Tibial nerve (tissue), 4 donors: ENCODE data around the gene FAM234B. TPM values are rescaled to one million over a fixed set of nuclear protein-coding genes. Genes with fewer than 3 reads are reported as not detected.

Experiments
- DNase-seq, 2 donors: peaks; one replicate each; pipeline ENCODE4 v3.0.0-alpha.2; 2019; ENCODE audit warnings: low spot score in 2 of 2
- H3K27ac ChIP-seq, 4 donors: fragments of 200-600 bp; sonication (generic) in 3 of 4; one replicate each; pipeline ENCODE4 v1.5.1; 2017 to 2019; ENCODE audit warnings: mild to moderate bottlenecking in 1 of 4
- H3K27me3 ChIP-seq, 2 donors: fragments of 200-600 bp; sonication (generic) in 1 of 2; one replicate each; pipeline versions ENCODE4 v1.5.1 to v1.6.0; 2017 to 2019
- H3K36me3 ChIP-seq, 3 donors: fragments of 200-600 bp; sonication (generic); one replicate each; pipeline ENCODE4 v1.5.1; 2018 to 2019
- H3K4me1 ChIP-seq, 4 donors: fragments of 200-600 bp; sonication (generic) in 3 of 4; one replicate each; pipeline ENCODE4 v1.5.1; 2017 to 2019
- H3K4me3 ChIP-seq, 4 donors: fragments of 200-600 bp; sonication (generic) in 3 of 4; one replicate each; pipeline ENCODE4 v1.5.1; 2017 to 2019; ENCODE audit warnings: mild to moderate bottlenecking in 1 of 4, moderate library complexity in 1 of 4
- H3K9me3 ChIP-seq, 4 donors: fragments of 200-600 bp; sonication (generic) in 3 of 4; one replicate each; pipeline ENCODE4 v1.5.1; 2017 to 2019
- EP300 ChIP-seq, 2 donors: sonication (generic); formaldehyde crosslinking; IDR thresholded peaks; one replicate each; pipeline ENCODE4 v1.6.1; 2017; ENCODE audit warnings: antibody characterized with exemption in 2 of 2, mild to moderate bottlenecking in 1 of 2
- POLR2A ChIP-seq, 2 donors: fragments of 450-650 bp; IDR thresholded peaks; one replicate each; pipeline ENCODE4 v1.6.1; 2017; ENCODE audit warnings: antibody characterized with exemption in 2 of 2, mild to moderate bottlenecking in 2 of 2, moderate library complexity in 2 of 2
- WGBS, 2 donors: methylation state at CpG; one replicate each; pipeline ENCODE4 v1.1.5; 2018; 5-methylcytosine and 5-hydroxymethylcytosine counted together
- total RNA-seq, 4 donors: library from RNA; depleted of rRNA; stranded (reverse); fragments of >200 nt; gene quantifications; one replicate each; pipeline ENCODE4 v1.1.0, GENCODE V29; 2016
- TF ChIP-seq, protein P1 (sequence below), 5 experiments: fragments of 200-600 bp in 3 of 5; fragments of 450-650 bp in 2 of 5; sonication (generic) in 3 of 5; IDR thresholded peaks; one replicate each; pipeline ENCODE4 v1.5.1; 2016 to 2019; ENCODE audit warnings: antibody characterized with exemption in 5 of 5, mild to moderate bottlenecking in 3 of 5, moderate library complexity in 2 of 5

FAM234B gene
- total RNA-seq, 4 donors from 2014 or later = 2.0 to 12.6 (median 8.4) TPM

DNA sequence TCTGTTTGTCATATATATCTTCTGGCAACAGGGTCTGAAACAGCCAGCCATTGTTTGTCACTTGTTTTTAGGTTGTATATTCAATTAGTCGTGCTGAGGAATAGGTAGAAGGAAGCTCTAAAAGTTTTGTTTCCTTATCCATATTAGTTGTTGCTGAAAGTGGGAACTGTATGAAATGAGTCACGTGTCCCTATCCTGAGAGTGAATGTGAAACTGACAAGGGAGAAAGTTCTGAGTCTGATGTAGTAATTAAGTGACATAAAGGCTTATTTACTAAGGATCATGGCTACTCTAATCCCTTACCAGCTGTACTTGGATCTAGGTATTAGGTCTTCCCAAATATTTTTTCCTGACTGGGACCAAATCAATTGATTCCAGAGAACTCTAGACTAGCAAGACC is 16.4 kb downstream of the FAM234B start:
- no peak for TF ChIP-seq POLR2A (IDR thresholded peaks at IDR 0.05)
- TF ChIP-seq EP300 (IDR thresholded peaks at IDR 0.05) = no peak
- TF ChIP-seq, protein P1, sequence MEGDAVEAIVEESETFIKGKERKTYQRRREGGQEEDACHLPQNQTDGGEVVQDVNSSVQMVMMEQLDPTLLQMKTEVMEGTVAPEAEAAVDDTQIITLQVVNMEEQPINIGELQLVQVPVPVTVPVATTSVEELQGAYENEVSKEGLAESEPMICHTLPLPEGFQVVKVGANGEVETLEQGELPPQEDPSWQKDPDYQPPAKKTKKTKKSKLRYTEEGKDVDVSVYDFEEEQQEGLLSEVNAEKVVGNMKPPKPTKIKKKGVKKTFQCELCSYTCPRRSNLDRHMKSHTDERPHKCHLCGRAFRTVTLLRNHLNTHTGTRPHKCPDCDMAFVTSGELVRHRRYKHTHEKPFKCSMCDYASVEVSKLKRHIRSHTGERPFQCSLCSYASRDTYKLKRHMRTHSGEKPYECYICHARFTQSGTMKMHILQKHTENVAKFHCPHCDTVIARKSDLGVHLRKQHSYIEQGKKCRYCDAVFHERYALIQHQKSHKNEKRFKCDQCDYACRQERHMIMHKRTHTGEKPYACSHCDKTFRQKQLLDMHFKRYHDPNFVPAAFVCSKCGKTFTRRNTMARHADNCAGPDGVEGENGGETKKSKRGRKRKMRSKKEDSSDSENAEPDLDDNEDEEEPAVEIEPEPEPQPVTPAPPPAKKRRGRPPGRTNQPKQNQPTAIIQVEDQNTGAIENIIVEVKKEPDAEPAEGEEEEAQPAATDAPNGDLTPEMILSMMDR (IDR thresholded peaks at IDR 0.05) = no peak
- Histone ChIP-seq H3K4me3 (no peak overlapping the region), H3K4me1 (peaks cover 0 to 6% (median 0%) of the 10 kb centered on the region in 4 donors), H3K27ac (no peak overlapping the region), H3K27me3 (no peaks in the 10 kb centered on the region), H3K9me3 (no peaks in the 10 kb centered on the region), H3K36me3 (peaks cover 0 to 45% (median 5%) of the 10 kb centered on the region in 3 donors)
- DNase-seq = no peak
- 76 to 80% methylated on average over 2 of the region's 2 CpGs for WGBS, 2 donors

DNA sequence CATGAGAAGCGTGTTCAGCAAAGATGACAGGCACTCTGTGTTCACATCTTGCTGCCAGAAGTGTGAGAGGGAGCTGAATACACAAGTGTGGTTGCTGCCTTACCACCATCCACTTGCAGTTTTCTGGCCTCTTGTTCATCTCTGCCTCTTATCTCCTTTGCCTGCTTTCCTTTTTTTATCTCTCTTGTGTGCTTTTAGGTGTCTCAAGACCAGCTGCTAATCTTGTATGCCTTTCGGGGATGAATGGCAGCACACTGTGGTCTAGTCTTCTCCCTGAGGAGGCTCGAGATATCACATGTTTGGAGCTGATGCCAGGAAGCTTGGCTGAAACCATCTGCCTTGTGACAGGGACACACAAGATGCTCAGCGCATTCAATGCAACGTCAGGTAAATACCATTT is 17.2 kb downstream of the FAM234B start:
- WGBS, 2 donors = 92% methylated on average over 5 of the region's 5 CpGs
- TF ChIP-seq, protein P1 (IDR thresholded peaks at IDR 0.05) = no peak
- TF ChIP-seq POLR2A (IDR thresholded peaks at IDR 0.05) = no peak
- TF ChIP-seq EP300 (IDR thresholded peaks at IDR 0.05) = no peak
- Histone ChIP-seq H3K27ac (no peak overlapping the region), H3K4me3 (no peak overlapping the region), H3K36me3 (peaks cover 0 to 44% (median 5%) of the 10 kb centered on the region in 3 donors), H3K4me1 (peaks cover 0 to 6% (median 0%) of the 10 kb centered on the region in 4 donors), H3K27me3 (no peaks in the 10 kb centered on the region), H3K9me3 (no peaks in the 10 kb centered on the region)
- no peak for DNase-seq

DNA sequence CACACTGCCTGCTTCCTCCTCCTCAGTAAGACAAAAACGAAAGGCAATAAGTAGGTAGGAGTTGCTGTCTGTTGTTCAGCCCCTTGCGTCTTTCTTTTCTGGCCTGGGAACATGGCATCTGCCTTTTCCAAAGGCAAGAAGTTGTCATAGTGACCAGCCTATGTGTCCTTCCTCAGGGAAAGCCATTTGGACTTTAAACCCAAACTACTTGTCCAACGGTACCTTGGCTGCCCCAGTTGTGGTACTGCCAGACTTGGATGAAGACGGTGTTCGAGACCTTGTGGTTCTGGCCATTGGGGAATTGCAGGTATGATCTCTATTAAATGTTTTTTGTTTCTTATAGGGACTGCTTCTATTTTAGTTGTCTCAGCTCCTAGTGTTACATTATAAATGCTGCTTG is 18.5 kb downstream of the FAM234B start:
- no peak for DNase-seq
- Histone ChIP-seq H3K27ac (no peak overlapping the region), H3K4me1 (peaks cover 0 to 6% (median 0%) of the 10 kb centered on the region in 4 donors), H3K9me3 (no peaks in the 10 kb centered on the region), H3K4me3 (no peak overlapping the region), H3K27me3 (no peaks in the 10 kb centered on the region), H3K36me3 (peaks cover 0 to 57% (median 5%) of the 10 kb centered on the region in 3 donors)
- WGBS, 2 donors = 84 to 87% methylated on average over 5 of the region's 5 CpGs
- TF ChIP-seq, protein P1 (IDR thresholded peaks at IDR 0.05) = no peak
- no peak for TF ChIP-seq POLR2A (IDR thresholded peaks at IDR 0.05)

DNA sequence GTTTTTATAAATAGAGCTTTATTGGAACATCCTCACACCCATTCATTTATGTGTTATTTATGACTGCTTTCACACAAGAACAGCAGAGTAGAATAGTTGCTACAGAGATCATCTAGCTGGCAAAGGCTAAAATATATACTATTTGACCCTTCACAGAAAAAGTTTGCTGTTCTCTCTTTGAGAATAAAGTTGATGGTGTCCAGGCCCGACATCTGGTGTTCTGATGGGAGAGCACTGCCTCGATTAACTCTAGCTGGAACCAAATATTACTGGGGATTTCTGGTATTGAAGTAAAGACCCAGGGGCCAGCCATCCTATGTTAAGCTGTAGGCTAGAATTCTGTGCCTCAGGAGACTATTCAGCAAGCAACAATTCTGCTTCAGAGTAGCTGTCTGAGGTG is 21.8 kb downstream of the FAM234B start:
- Histone ChIP-seq H3K27ac (no peak overlapping the region), H3K9me3 (no peaks in the 10 kb centered on the region), H3K27me3 (no peaks in the 10 kb centered on the region), H3K4me1 (peaks cover 0 to 6% (median 0%) of the 10 kb centered on the region in 4 donors), H3K4me3 (no peak overlapping the region), H3K36me3 (peaks cover 0 to 58% (median 5%) of the 10 kb centered on the region in 3 donors)
- TF ChIP-seq EP300 (IDR thresholded peaks at IDR 0.05) (no peak), POLR2A (IDR thresholded peaks at IDR 0.05) (no peak)
- TF ChIP-seq, protein P1 (IDR thresholded peaks at IDR 0.05) = no peak
- 59 to 63% methylated on average over 2 of the region's 2 CpGs for WGBS, 2 donors
- no peak for DNase-seq

DNA sequence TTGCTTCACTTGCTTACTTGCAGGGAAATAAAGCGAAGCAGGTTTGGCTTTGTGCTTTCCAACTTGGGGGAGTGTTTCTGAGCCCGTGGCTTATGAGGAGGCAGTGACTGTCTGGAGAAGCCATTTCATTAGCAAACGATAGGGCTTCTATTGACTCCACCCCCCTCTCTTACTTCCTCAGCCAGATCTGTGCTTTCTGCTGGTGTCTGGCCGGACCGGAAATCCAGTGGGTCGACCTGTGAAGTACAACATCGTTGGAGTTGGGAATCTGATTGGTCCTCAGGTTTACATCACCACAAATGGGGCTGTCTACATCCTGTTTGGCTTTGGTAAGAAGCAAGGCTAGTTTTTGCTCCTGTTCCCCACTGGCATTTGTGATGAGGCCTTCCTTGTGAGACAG is 22.3 kb downstream of the FAM234B start:
- Histone ChIP-seq H3K27ac (no peak overlapping the region), H3K9me3 (no peaks in the 10 kb centered on the region), H3K4me3 (no peak overlapping the region), H3K36me3 (peaks cover 0 to 58% (median 5%) of the 10 kb centered on the region in 3 donors), H3K4me1 (peaks cover 0 to 6% (median 0%) of the 10 kb centered on the region in 4 donors), H3K27me3 (no peaks in the 10 kb centered on the region)
- WGBS, 2 donors = 76 to 85% methylated on average over 5 to 7 of the region's 7 CpGs
- DNase-seq = no peak
- TF ChIP-seq POLR2A (IDR thresholded peaks at IDR 0.05) (no peak), EP300 (IDR thresholded peaks at IDR 0.05) (no peak)
- TF ChIP-seq, protein P1 (IDR thresholded peaks at IDR 0.05) = no peak
